Measurements from ENCODE around the gene TNFSF12.

GRCh38 chr17:7515911-7516610, 32.8 kb upstream of the TNFSF12 start:
- TF ChIP-seq CTCF (IDR thresholded peaks at IDR 0.05) (no peak), POLR2A (IDR thresholded peaks at IDR 0.05) (no peak)

Measured in lower leg skin (tissue), 3 donors.